GM23338 (cell line): ENCODE results near the gene THUMPD3. TPM values are rescaled to one million over a fixed set of nuclear protein-coding genes. Genes with fewer than 3 reads are reported as not detected.

Experiments
- ATAC-seq: fragments of 200-7000 bp; cut with Tn5 transposase; 3 replicates; pipeline ENCODE4 v1.9.1; 2020
- DNase-seq: peaks from one replicate; pipeline ENCODE4 v3.0.0-alpha.2; 2015; ENCODE audit warnings: low spot score
- H2AFZ ChIP-seq: fragments of 200-600 bp; sonication (generic); 2 replicates; pipeline ENCODE4 v1.8.0; 2016; ENCODE audit warnings: antibody characterized with exemption, mild to moderate bottlenecking, moderate library complexity
- H3F3A ChIP-seq: fragments of 200-600 bp; sonication (generic); replicated peaks from 2 replicates; pipeline ENCODE4 v1.8.0; 2017; ENCODE audit warnings: antibody characterized with exemption, mixed run types, low read depth
- H3K27ac ChIP-seq: fragments of 200-600 bp; sonication (generic); 2 replicates; pipeline ENCODE4 v1.6.1; 2016; ENCODE audit warnings: low read depth
- H3K27me3 ChIP-seq: fragments of 200-600 bp; sonication (generic); 2 replicates; pipeline ENCODE4 v1.8.0; 2016; ENCODE audit warnings: mild to moderate bottlenecking, mixed run types, moderate library complexity; ENCODE audit not compliant: insufficient read depth
- H3K36me3 ChIP-seq: fragments of 200-600 bp; sonication (generic); 2 replicates; pipeline ENCODE4 v1.8.0; 2016; ENCODE audit warnings: mild to moderate bottlenecking; ENCODE audit not compliant: insufficient read depth
- H3K4me1 ChIP-seq: fragments of 200-600 bp; sonication (generic); 2 replicates; pipeline ENCODE4 v1.8.0; 2016; ENCODE audit warnings: mild to moderate bottlenecking, moderate library complexity; ENCODE audit not compliant: insufficient read depth
- H3K4me2 ChIP-seq: fragments of 200-600 bp; sonication (generic); 2 replicates; pipeline ENCODE4 v1.7.1; 2017; ENCODE audit warnings: mixed run types
- H3K4me3 ChIP-seq: fragments of 200-600 bp; sonication (generic); 2 replicates; pipeline ENCODE4 v1.6.1; 2016; ENCODE audit warnings: mixed run types
- H3K79me2 ChIP-seq: fragments of 200-600 bp; sonication (generic); replicated peaks from 2 replicates; pipeline ENCODE4 v1.8.0; 2017; ENCODE audit warnings: mild to moderate bottlenecking; ENCODE audit not compliant: insufficient read depth
- H3K9me2 ChIP-seq: fragments of 200-600 bp; sonication (generic); 2 replicates; pipeline ENCODE4 v1.8.0; 2017; ENCODE audit not compliant: insufficient read depth
- H4K20me1 ChIP-seq: fragments of 200-600 bp; sonication (generic); replicated peaks from 2 replicates; pipeline ENCODE4 v1.8.0; 2017; ENCODE audit warnings: mild to moderate bottlenecking; ENCODE audit not compliant: insufficient read depth
- H3K27ac Mint-ChIP-seq: 2 replicates; pipeline ENCODE4 v1.8.0; 2020; ENCODE audit warnings: inconsistent platforms, mild to moderate bottlenecking, moderate library complexity, mixed read lengths
- H3K27me3 Mint-ChIP-seq: 3 replicates; pipeline ENCODE4 v1.8.0; 2022; ENCODE audit warnings: low read depth, mild to moderate bottlenecking, moderate library complexity, mixed read lengths, inconsistent platforms; ENCODE audit not compliant: insufficient read depth, poor library complexity
- H3K36me3 Mint-ChIP-seq: 3 replicates; pipeline ENCODE4 v1.8.0; 2021; ENCODE audit warnings: low read depth, mild to moderate bottlenecking, inconsistent platforms, moderate library complexity, mixed read lengths
- H3K4me1 Mint-ChIP-seq: 3 replicates; pipeline ENCODE4 v1.8.0; 2020; ENCODE audit warnings: mild to moderate bottlenecking, inconsistent platforms, mixed read lengths
- H3K4me3 Mint-ChIP-seq: 3 replicates; pipeline ENCODE4 v1.8.0; 2021; ENCODE audit warnings: moderate library complexity, mild to moderate bottlenecking, inconsistent platforms, mixed read lengths
- H3K9me3 Mint-ChIP-seq: 3 replicates; pipeline ENCODE4 v1.8.0; 2020; ENCODE audit warnings: moderate library complexity, mild to moderate bottlenecking, inconsistent platforms, mixed read lengths
- CREB1 ChIP-seq: fragments of 250-450 bp; sonication (Bioruptor Pico); IDR thresholded peaks from 2 replicates; pipeline ENCODE4 v1.5.0; 2020; ENCODE audit warnings: low read depth, mild to moderate bottlenecking, moderate library complexity
- EZH2 ChIP-seq: fragments of 200-600 bp; sonication (generic); IDR thresholded peaks from one replicate; pipeline ENCODE4 v1.8.0; 2017; ENCODE audit warnings: antibody characterized with exemption, mild to moderate bottlenecking, low read depth; ENCODE audit not compliant: unreplicated experiment
- EZH2phosphoT487 ChIP-seq: fragments of 200-600 bp; sonication (generic); IDR thresholded peaks from one replicate; pipeline ENCODE4 v1.8.1; 2018; ENCODE audit warnings: antibody characterized with exemption; ENCODE audit not compliant: unreplicated experiment
- NANOG ChIP-seq: IDR thresholded peaks from 2 replicates; pipeline ENCODE4 v1.6.1; 2016; ENCODE audit warnings: antibody characterized with exemption, borderline replicate concordance
- POLR2AphosphoS5 ChIP-seq: IDR thresholded peaks from 2 replicates; pipeline ENCODE4 v1.6.1; 2016; ENCODE audit warnings: antibody characterized with exemption, low read depth
- REST ChIP-seq: IDR thresholded peaks from one replicate; pipeline ENCODE4 v1.6.1; 2018; ENCODE audit warnings: antibody characterized with exemption; ENCODE audit not compliant: unreplicated experiment
- STAT1 ChIP-seq: IDR thresholded peaks from one replicate; pipeline ENCODE4 v1.6.1; 2016; ENCODE audit warnings: antibody characterized with exemption; ENCODE audit not compliant: unreplicated experiment
- ZNF331 ChIP-seq: fragments of 250-450 bp; sonication (Bioruptor Pico); IDR thresholded peaks from 2 replicates; pipeline ENCODE4 v1.5.0; 2020; ENCODE audit warnings: low read depth, mild to moderate bottlenecking, moderate library complexity
- polyA plus RNA-seq: library from polyadenylated mRNA; unstranded; fragments of >200 nt; fragmentation: Nextera tagmentation; extraction: Ambion mirVana; gene quantifications from 2 replicates; pipeline ENCODE4 v1.2.1, GENCODE V29; 2016
- total RNA-seq: library from RNA; depleted of rRNA; stranded (reverse); fragments of >200 nt; shearing (Covaris generic); gene quantifications from 2 replicates; pipeline ENCODE4 v1.2.3, GENCODE V29; 2014
- TF ChIP-seq, protein P1 (sequence below): fragments of 250-450 bp; sonication (Bioruptor Pico); IDR thresholded peaks from 2 replicates; pipeline ENCODE4 v1.5.0; 2020; ENCODE audit warnings: mild to moderate bottlenecking, moderate library complexity
- TF ChIP-seq, protein P2 (sequence below), 2 experiments: fragments of 200-600 bp in 1 of 2; sonication (generic) in 1 of 2; conservative IDR thresholded peaks; 2 replicates each; pipeline versions ENCODE4 v1.5.1 to v1.6.1; 2016 to 2017; ENCODE audit warnings: antibody characterized with exemption in 2 of 2, low read depth in 2 of 2, mild to moderate bottlenecking in 2 of 2, moderate library complexity in 1 of 2
- TF ChIP-seq, protein P3 (sequence below): IDR thresholded peaks from 2 replicates; pipeline ENCODE4 v1.6.1; 2016; ENCODE audit warnings: antibody characterized with exemption

Gene THUMPD3
- total and polyA plus RNA-seq, 2 experiments from 2014 or later: 30.1 to 54.1 TPM

GRCh38 chr3:9343115-9343514 lies 19.7 kb upstream of the THUMPD3 start:
- TF ChIP-seq POLR2AphosphoS5: no peak
- TF ChIP-seq STAT1: no peak
- TF ChIP-seq EZH2: no peak
- TF ChIP-seq, protein P1, sequence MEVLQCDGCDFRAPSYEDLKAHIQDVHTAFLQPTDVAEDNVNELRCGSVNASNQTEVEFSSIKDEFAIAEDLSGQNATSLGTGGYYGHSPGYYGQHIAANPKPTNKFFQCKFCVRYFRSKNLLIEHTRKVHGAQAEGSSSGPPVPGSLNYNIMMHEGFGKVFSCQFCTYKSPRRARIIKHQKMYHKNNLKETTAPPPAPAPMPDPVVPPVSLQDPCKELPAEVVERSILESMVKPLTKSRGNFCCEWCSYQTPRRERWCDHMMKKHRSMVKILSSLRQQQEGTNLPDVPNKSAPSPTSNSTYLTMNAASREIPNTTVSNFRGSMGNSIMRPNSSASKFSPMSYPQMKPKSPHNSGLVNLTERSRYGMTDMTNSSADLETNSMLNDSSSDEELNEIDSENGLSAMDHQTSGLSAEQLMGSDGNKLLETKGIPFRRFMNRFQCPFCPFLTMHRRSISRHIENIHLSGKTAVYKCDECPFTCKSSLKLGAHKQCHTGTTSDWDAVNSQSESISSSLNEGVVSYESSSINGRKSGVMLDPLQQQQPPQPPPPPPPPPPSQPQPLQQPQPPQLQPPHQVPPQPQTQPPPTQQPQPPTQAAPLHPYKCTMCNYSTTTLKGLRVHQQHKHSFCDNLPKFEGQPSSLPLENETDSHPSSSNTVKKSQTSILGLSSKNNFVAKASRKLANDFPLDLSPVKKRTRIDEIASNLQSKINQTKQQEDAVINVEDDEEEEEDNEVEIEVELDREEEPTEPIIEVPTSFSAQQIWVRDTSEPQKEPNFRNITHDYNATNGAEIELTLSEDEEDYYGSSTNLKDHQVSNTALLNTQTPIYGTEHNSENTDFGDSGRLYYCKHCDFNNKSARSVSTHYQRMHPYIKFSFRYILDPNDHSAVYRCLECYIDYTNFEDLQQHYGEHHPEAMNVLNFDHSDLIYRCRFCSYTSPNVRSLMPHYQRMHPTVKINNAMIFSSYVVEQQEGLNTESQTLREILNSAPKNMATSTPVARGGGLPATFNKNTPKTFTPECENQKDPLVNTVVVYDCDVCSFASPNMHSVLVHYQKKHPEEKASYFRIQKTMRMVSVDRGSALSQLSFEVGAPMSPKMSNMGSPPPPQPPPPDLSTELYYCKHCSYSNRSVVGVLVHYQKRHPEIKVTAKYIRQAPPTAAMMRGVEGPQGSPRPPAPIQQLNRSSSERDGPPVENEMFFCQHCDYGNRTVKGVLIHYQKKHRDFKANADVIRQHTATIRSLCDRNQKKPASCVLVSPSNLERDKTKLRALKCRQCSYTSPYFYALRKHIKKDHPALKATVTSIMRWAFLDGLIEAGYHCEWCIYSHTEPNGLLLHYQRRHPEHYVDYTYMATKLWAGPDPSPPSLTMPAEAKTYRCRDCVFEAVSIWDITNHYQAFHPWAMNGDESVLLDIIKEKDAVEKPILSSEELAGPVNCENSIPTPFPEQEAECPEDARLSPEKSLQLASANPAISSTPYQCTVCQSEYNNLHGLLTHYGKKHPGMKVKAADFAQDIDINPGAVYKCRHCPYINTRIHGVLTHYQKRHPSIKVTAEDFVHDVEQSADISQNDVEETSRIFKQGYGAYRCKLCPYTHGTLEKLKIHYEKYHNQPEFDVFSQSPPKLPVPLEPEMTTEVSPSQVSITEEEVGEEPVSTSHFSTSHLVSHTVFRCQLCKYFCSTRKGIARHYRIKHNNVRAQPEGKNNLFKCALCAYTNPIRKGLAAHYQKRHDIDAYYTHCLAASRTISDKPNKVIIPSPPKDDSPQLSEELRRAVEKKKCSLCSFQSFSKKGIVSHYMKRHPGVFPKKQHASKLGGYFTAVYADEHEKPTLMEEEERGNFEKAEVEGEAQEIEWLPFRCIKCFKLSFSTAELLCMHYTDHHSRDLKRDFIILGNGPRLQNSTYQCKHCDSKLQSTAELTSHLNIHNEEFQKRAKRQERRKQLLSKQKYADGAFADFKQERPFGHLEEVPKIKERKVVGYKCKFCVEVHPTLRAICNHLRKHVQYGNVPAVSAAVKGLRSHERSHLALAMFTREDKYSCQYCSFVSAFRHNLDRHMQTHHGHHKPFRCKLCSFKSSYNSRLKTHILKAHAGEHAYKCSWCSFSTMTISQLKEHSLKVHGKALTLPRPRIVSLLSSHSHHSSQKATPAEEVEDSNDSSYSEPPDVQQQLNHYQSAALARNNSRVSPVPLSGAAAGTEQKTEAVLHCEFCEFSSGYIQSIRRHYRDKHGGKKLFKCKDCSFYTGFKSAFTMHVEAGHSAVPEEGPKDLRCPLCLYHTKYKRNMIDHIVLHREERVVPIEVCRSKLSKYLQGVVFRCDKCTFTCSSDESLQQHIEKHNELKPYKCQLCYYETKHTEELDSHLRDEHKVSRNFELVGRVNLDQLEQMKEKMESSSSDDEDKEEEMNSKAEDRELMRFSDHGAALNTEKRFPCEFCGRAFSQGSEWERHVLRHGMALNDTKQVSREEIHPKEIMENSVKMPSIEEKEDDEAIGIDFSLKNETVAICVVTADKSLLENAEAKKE (CRISPR knock-in tag): no peak
- TF ChIP-seq, protein P2, sequence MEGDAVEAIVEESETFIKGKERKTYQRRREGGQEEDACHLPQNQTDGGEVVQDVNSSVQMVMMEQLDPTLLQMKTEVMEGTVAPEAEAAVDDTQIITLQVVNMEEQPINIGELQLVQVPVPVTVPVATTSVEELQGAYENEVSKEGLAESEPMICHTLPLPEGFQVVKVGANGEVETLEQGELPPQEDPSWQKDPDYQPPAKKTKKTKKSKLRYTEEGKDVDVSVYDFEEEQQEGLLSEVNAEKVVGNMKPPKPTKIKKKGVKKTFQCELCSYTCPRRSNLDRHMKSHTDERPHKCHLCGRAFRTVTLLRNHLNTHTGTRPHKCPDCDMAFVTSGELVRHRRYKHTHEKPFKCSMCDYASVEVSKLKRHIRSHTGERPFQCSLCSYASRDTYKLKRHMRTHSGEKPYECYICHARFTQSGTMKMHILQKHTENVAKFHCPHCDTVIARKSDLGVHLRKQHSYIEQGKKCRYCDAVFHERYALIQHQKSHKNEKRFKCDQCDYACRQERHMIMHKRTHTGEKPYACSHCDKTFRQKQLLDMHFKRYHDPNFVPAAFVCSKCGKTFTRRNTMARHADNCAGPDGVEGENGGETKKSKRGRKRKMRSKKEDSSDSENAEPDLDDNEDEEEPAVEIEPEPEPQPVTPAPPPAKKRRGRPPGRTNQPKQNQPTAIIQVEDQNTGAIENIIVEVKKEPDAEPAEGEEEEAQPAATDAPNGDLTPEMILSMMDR (conservative IDR thresholded peaks at IDR 0.05; ENCODE audit: low read depth in 2 of 2): no peak
- no peak for TF ChIP-seq EZH2phosphoT487
- TF ChIP-seq, protein P3, sequence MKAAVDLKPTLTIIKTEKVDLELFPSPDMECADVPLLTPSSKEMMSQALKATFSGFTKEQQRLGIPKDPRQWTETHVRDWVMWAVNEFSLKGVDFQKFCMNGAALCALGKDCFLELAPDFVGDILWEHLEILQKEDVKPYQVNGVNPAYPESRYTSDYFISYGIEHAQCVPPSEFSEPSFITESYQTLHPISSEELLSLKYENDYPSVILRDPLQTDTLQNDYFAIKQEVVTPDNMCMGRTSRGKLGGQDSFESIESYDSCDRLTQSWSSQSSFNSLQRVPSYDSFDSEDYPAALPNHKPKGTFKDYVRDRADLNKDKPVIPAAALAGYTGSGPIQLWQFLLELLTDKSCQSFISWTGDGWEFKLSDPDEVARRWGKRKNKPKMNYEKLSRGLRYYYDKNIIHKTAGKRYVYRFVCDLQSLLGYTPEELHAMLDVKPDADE: no peak
- TF ChIP-seq NANOG: no peak
- TF ChIP-seq ZNF331 (CRISPR knock-in tag): no peak
- no peak for TF ChIP-seq CREB1 (CRISPR knock-in tag)
- no peak for TF ChIP-seq REST

More at GRCh38 chr3:9343115-9343514, 19.7 kb upstream of the THUMPD3 start:
- no peak for DNase-seq
- H3K4me1 ChIP-seq: no peaks in the 10 kb centered on the region
- H4K20me1 ChIP-seq: no peaks in the 10 kb centered on the region
- Mint-ChIP-seq H3K27ac (no peak overlapping the region), H3K4me3 (no peak overlapping the region), H3K4me1 (peaks cover 17% of the 10 kb centered on the region), H3K27me3 (peaks cover 5% of the 10 kb centered on the region), H3K9me3 (no peaks in the 10 kb centered on the region), H3K36me3 (peaks cover 2% of the 10 kb centered on the region; the same call in 2 of the 3 replicates)
- no peak overlapping the region for H3K4me2 ChIP-seq
- no peak overlapping the region for H2AFZ ChIP-seq
- H3F3A ChIP-seq: no peaks in the 10 kb centered on the region
- H3K36me3 ChIP-seq: no peaks in the 10 kb centered on the region
- ATAC-seq: no peak
- H3K9me2 ChIP-seq: no peaks in the 10 kb centered on the region
- no peaks in the 10 kb centered on the region for H3K79me2 ChIP-seq
- no peaks in the 10 kb centered on the region for H3K27me3 ChIP-seq
- no peak overlapping the region for H3K4me3 ChIP-seq
- no peak overlapping the region for H3K27ac ChIP-seq
